ENCODE data around the gene BMP7. TPM values are rescaled to one million over a fixed set of nuclear protein-coding genes. Genes with fewer than 3 reads are reported as not detected.

BMP7 gene
- total and polyA plus RNA-seq, 2 experiments from 2014 or later = 15.9 to 22.8 TPM

GRCh38 chr20:57290178-57290484, 23.7 kb upstream of the BMP7 start:
- peaks cover 9% of the 10 kb centered on the region; the same call in 1 of the 2 replicates for H3K4me1 ChIP-seq (ENCODE audit: insufficient read depth)

More at GRCh38 chr20:57290178-57290484, 23.7 kb upstream of the BMP7 start:
- Mint-ChIP-seq H3K4me3 (no peak overlapping the region), H3K27me3 (ENCODE audit: insufficient read depth, low read depth, poor library complexity) (peaks cover 19% of the 10 kb centered on the region), H3K4me1 (peaks cover 41% of the 10 kb centered on the region), H3K36me3 (ENCODE audit: low read depth) (no peaks in the 10 kb centered on the region), H3K9me3 (no peaks in the 10 kb centered on the region), H3K27ac (no peak overlapping the region)
- no peak for TF ChIP-seq STAT1 (IDR thresholded peaks at IDR 0.05; ENCODE audit: unreplicated experiment)
- TF ChIP-seq CREB1 (CRISPR knock-in tag; IDR thresholded peaks at IDR 0.05; ENCODE audit: low read depth) = no peak
- no peak for TF ChIP-seq ZNF462 (CRISPR knock-in tag; IDR thresholded peaks at IDR 0.05)
- TF ChIP-seq JUNB (IDR thresholded peaks at IDR 0.05; ENCODE audit: unreplicated experiment) = no peak
- no peak for TF ChIP-seq POLR2AphosphoS5 (IDR thresholded peaks at IDR 0.05; ENCODE audit: low read depth)
- no peak for TF ChIP-seq ETS1 (IDR thresholded peaks at IDR 0.05)
- TF ChIP-seq EZH2phosphoT487 (IDR thresholded peaks at IDR 0.05; ENCODE audit: unreplicated experiment) = no peak
- no peak for TF ChIP-seq REST (IDR thresholded peaks at IDR 0.05; ENCODE audit: unreplicated experiment)
- no peak for TF ChIP-seq ZNF331 (CRISPR knock-in tag; IDR thresholded peaks at IDR 0.05; ENCODE audit: low read depth)
- TF ChIP-seq NANOG (IDR thresholded peaks at IDR 0.05; ENCODE audit: borderline replicate concordance) = no peak
- TF ChIP-seq ZNF114 (CRISPR knock-in tag; IDR thresholded peaks at IDR 0.05) = no peak
- no peak for TF ChIP-seq CTCF (conservative IDR thresholded peaks at IDR 0.05; ENCODE audit: low read depth in 2 of 2)
- TF ChIP-seq EZH2 (IDR thresholded peaks at IDR 0.05; ENCODE audit: low read depth, unreplicated experiment) = no peak
- H2AFZ ChIP-seq = no peak overlapping the region
- H3K36me3 ChIP-seq (ENCODE audit: insufficient read depth) = no peaks in the 10 kb centered on the region
- no peak for DNase-seq (ENCODE audit: low spot score)
- H3K27ac ChIP-seq (ENCODE audit: low read depth) = no peak overlapping the region
- no peaks in the 10 kb centered on the region for H3K27me3 ChIP-seq (ENCODE audit: insufficient read depth)
- ATAC-seq = no peak
- H3K79me2 ChIP-seq (replicated peaks; ENCODE audit: insufficient read depth) = no peaks in the 10 kb centered on the region
- H3K9me2 ChIP-seq (ENCODE audit: insufficient read depth) = no peaks in the 10 kb centered on the region
- no peaks in the 10 kb centered on the region for H4K20me1 ChIP-seq (replicated peaks; ENCODE audit: insufficient read depth)
- no peak overlapping the region for H3K4me3 ChIP-seq
- no peak overlapping the region for H3K4me2 ChIP-seq
- H3F3A ChIP-seq (replicated peaks; ENCODE audit: low read depth) = no peaks in the 10 kb centered on the region

Data from GM23338 (cell line).